ENCODE data around the gene CDC42BPB. TPM values are rescaled to one million over a fixed set of nuclear protein-coding genes. Genes with fewer than 3 reads are reported as not detected.

Gene CDC42BPB
- total and polyA plus RNA-seq, 12 donors, result 41.1 to 108 (median 77.4) TPM

- TF ChIP-seq CTCF (IDR thresholded peaks at IDR 0.05) (no peak), POLR2A (IDR thresholded peaks at IDR 0.05) (no peak)
- intact Hi-C loops (cut with DNase I), result no loop called here
- DNase-seq, result peak in 1 of 7 donors; percentile 11
- H3K27ac ChIP-seq, result no peak overlapping the region
- no peaks in the 10 kb centered on the region for H3K9me3 ChIP-seq (replicated peaks in 1 of 3)
- H3K4me1 ChIP-seq (replicated peaks in 1 of 2), result peaks cover 5 to 11% of the 10 kb centered on the region in 2 donors
- H3K4me3 ChIP-seq, result no peak overlapping the region
- H3K36me3 ChIP-seq (replicated peaks in 1 of 2), result no peaks in the 10 kb centered on the region
- no peaks in the 10 kb centered on the region for H3K27me3 ChIP-seq
- 83 to 96% (median 89%) methylated on average over 4 to 8 of the region's 8 CpGs for WGBS, 4 donors
Observed at GRCh38 chr14:103070263-103070885, 13.0 kb upstream of the CDC42BPB start.

GRCh38 chr14:103068351-103069073, 11.2 kb upstream of the CDC42BPB start:
- intact Hi-C loops (cut with DNase I), result no loop called here
- Histone ChIP-seq H3K27me3 (no peaks in the 10 kb centered on the region), H3K4me1 (replicated peaks in 1 of 2) (peaks cover 0 to 4% of the 10 kb centered on the region in 2 donors), H3K36me3 (replicated peaks in 1 of 2) (no peaks in the 10 kb centered on the region), H3K9me3 (replicated peaks in 1 of 3) (no peaks in the 10 kb centered on the region), H3K4me3 (no peak overlapping the region), H3K27ac (no peak overlapping the region)
- DNase-seq, result peak in 3 of 7 donors; percentile 11 to 25 (median 25)
- no peak for TF ChIP-seq CTCF (IDR thresholded peaks at IDR 0.05)
- no peak for TF ChIP-seq POLR2A (IDR thresholded peaks at IDR 0.05)
- 72 to 84% (median 77%) methylated on average over 6 to 22 of the region's 22 CpGs for WGBS, 4 donors

GRCh38 chr14:103067231-103067954, 10.0 kb upstream of the CDC42BPB start:
- H3K9me3 ChIP-seq (replicated peaks in 1 of 3), result no peaks in the 10 kb centered on the region
- peaks cover 0 to 4% of the 10 kb centered on the region in 2 donors for H3K4me1 ChIP-seq (replicated peaks in 1 of 2)
- H3K27me3 ChIP-seq, result no peaks in the 10 kb centered on the region
- intact Hi-C loops (cut with DNase I), result no loop called here
- no peak overlapping the region for H3K4me3 ChIP-seq
- TF ChIP-seq CTCF (IDR thresholded peaks at IDR 0.05) (no peak), POLR2A (IDR thresholded peaks at IDR 0.05) (no peak)
- no peaks in the 10 kb centered on the region for H3K36me3 ChIP-seq (replicated peaks in 1 of 2)
- DNase-seq, result peak in 3 of 7 donors; percentile 37 to 62 (median 46)
- peak overlapping the region in 2 of 5 donors; percentile 34 to 40 for H3K27ac ChIP-seq
- WGBS, 4 donors, result 55 to 65% (median 63%) methylated on average over 8 of the region's 8 CpGs

- peak in 6 of 7 donors; percentile 19 to 86 (median 57) for DNase-seq
- intact Hi-C loops (cut with DNase I), result no loop called here
- 65 to 78% (median 68%) methylated on average over 5 to 9 of the region's 9 CpGs for WGBS, 4 donors
Observed at GRCh38 chr14:103066399-103066798, 9.1 kb upstream of the CDC42BPB start.

More at GRCh38 chr14:103066399-103066798, 9.1 kb upstream of the CDC42BPB start:
- Histone ChIP-seq H3K36me3 (replicated peaks in 1 of 2) (no peaks in the 10 kb centered on the region), H3K27me3 (no peaks in the 10 kb centered on the region), H3K4me1 (replicated peaks in 1 of 2) (peaks cover 0 to 4% of the 10 kb centered on the region in 2 donors), H3K4me3 (no peak overlapping the region), H3K9me3 (replicated peaks in 1 of 3) (no peaks in the 10 kb centered on the region), H3K27ac (peak overlapping the region in 1 of 5 donors; percentile 34)
- TF ChIP-seq POLR2A (IDR thresholded peaks at IDR 0.05) (no peak), CTCF (IDR thresholded peaks at IDR 0.05) (no peak)
